HG02870 (cell line): Measurements from ENCODE around the gene POLG.

Source experiments
- ATAC-seq: cut with Tn5 transposase; IDR thresholded peaks from one replicate; pipeline ENCODE4 v1.9.1; 2021; ENCODE audit warnings: mild to moderate bottlenecking, moderate library complexity; ENCODE audit not compliant: unreplicated experiment

Gene POLG

DNA sequence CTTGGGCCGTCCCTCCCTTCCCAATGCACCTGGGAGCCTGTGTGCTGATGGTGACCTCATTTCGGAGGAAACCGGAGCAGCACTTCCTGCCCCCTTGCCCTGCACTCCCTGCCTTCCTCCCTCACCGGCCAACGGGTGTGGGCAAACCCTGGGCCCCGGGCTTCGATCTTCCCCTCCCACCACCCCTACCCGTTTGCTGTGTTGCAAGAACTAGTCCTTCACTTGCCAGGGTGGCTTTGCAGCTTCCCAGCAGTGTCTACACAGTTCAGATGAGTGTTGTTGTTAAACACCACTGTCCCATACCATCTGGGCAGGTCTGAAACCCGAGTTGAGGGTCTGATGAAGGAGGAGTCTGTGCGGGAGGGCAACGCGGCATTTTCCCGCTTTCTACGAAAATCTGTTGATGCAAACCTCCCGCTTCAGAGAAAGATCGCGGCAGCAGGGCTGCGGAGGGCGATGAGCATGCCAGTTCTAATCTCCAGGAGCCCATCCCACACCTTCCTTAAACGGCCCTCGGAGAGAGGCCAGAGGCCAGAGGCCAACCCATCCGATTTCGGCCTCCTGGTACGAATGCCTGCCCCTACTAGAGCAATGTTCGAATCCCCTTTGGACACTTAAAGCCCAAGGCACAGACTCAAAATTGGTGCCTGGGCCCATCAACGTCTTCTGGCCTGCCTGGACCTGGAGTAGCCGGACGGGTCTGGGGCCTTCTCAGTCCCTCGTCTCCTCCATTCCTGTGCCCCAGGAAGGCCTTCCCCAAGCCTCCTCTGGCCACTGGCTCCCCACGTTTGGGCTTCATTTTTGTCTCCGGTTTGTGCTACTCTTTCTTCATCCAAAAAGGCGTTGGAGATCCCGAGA is 35.7 kb upstream of the POLG start:
- no peak for ATAC-seq

DNA sequence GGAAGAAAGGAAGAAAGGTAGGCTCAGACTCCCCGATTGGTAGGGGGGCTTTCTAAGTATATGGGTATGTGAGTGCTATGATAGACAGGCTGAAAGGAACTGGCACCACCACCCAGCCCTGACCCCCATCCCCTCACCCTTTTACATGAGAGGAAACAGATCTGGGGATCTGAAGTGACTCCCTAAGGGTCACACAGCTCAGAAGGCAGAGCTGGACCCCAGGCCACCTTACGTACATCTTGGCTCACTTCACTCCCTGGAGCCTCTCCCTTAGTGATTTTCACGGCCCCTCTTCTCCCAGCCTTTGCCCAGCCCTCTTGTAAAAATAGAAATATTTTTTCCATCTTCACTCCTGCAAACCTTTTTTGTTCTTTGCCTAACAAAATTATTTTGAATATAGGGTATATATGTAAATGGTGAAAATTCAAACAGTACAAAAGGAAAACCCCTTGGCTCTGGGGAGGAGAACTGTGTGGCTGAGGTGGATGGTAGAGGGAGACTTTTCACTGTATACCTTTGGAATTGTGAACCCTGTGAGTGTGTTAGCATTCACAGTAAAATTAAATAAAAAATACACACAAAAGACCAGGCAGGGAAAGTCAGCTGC is 34.8 kb upstream of the POLG start:
- no peak for ATAC-seq

DNA sequence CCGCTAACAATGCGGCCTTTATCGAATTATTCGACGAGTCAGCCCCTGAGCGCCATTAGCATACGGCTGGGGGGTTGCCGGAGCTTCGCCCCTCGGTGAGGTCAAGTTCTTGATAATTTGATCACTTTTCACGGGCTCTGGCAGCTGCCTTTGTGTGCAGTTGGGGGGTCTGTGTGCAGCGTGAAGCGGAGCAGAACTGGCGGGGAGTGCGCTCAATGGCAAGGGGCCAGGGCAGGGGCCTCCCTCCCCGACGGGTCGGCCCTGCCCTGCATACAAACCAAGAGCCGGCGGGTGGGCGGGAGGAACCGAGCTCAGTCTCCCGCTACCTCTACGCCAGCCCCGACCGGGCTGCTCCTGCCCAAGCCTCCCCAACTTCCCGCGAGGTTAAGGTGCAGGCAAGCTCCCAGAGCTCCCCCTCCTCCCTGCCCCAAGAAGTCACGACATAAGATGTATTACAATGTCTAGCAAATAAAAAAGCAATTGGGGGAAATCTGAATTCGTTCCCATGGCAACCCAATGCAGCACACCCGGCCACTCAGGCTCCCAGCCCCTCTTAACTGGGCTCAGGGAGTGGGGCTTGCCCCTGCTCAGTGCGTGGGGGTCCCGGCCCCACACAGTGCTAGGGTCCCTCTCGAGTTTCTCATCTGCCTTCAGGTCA is 34.1 kb upstream of the POLG start:
- ATAC-seq, result no peak

DNA sequence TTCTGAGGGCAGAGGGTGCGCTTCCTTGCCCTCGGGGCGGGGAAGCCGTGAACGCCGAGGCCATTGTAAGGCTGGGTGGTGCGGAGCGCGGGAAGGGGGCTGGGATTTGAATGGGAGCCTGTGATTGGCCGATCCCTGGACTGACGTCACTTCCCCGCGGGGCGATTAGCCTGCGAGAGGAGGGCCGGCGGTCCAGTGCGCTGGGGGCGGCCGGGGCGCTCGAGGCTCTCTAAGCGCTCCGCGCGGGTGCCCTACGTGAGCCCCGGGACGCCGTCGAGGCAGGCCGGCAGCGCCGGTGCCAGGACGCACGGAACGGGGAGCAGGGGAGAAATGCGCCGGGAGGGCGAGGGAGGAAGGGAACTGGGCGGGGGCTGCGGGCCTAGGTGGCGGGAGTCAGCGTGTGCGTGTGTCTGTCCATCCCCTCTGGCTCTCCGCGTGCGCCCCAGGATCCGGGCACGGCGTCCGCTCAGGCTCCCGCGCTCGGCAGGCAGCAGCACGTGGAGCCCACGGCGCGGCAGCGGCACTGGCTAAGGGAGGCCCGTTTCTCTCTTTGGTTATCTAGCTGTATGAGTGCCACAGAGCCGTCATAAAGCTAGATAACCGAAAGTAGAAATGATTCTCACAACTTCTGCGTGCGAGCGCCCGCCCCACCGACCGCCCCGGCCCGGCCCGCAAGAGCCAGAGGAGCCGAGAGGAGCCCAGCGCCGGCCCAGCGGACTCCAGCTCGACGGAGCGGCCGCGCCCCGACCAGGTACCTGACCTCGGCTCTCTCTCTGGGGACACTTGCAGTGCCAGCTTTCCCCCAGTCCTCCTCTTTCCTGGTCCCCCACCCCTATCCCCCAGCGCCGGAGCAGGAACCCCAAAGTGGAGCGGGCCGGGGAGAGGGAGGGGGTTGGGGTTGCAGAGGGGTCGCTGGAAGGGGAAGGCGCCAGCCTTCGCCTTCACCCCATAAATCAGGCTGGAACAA is 33.1 kb upstream of the POLG start:
- no peak for ATAC-seq

DNA sequence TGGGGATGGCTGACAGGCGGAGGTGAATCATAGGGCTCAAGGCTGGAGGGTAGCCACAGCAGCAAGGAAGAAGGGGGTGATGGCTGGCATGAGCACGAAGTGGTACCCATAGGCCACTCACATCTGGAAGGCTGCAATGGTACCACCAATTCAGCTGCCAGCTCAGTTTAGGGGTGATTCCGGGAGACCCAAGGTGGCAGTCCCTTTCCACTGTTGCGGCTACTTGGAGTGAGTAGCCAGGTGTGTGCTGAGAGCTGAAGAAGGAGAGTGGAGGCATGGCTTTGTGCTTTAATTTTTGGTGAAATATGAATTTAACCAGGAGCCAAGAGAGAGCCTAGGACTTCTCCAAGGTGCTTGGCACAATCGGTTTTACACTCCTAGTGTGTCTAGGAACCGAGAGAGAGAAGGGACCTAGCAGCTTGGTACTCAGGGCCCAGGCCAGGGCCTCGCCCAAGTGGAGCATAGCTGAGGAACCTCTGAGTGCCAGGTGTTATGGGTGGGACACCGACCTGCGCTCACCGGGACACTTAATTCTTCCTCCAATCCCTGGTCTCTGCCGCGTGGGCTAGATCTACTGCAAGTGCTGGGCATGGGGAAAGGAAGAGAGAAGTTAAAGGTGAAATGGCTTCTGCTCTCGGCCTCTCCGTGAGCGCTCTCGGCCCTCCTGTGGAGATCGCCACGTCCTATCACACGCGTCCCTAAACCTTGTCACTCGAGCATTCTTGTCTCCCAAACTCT is 32.2 kb upstream of the POLG start:
- ATAC-seq, result no peak

GRCh38 chr15:89365462-89366065 is 30.9 kb upstream of the POLG start:
- no peak for ATAC-seq

- ATAC-seq, result no peak
These were observed 30.3 kb upstream of the POLG start for GRCh38 chr15:89364741-89365450.

DNA sequence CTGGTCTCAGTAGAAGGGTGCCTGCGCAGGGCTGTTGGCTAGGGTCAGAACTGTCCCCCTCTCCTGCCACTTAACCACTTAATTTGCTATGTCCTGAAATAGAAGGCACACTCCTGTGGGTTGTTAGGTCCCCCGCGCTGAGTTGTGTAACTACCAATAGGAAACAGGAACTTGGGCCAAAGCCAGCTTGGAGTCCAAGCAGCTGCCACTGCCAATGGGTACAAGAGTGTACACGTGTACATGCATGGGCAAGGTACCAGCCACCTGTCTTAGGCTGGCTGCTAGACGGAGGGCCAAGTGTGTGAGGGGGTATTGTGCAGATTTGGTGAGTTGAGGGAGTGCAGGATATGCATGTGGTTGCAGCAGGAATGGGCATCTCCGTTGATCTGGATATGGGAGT is 29.7 kb upstream of the POLG start:
- no peak for ATAC-seq

DNA sequence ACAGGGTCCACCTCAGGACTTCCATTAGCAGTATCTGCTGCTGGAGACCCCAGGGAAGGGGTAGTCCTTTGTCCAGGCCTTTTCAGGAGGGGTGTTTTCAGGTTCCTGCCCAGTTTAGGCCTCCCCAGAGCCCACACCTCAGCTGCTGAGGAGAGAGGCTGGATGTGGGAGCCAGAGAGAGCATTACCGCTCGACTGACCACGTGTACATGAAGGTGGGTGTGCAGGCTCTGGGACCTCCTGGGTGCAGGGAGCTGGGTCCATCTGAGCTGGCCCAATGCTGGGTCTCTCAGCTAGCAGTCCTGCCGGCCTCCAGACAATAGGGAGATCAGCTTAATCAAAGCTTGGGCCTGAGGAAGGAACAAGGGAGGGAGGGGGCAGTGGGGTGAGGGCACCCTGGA is 29.1 kb upstream of the POLG start:
- no peak for ATAC-seq

DNA sequence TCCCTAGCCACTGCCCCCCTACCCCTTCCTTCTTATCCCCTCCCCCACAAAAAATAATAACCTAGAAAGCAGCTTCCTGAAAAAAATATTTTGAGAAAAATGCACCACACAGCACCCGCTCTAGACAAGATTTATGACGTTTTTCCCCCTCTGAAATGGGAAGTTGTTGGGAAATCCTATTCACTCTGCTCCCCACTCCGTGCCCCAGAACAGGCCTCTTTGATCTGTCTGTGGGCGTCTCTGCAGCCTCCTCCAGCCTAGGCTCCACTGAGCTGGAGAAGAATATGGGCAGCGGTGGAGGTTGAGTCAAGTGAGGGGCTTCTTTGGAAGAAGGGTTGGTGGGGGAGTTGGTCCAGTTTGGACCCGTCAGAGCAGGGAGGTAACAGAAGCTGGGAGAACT is 28.5 kb upstream of the POLG start:
- ATAC-seq, result no peak

DNA sequence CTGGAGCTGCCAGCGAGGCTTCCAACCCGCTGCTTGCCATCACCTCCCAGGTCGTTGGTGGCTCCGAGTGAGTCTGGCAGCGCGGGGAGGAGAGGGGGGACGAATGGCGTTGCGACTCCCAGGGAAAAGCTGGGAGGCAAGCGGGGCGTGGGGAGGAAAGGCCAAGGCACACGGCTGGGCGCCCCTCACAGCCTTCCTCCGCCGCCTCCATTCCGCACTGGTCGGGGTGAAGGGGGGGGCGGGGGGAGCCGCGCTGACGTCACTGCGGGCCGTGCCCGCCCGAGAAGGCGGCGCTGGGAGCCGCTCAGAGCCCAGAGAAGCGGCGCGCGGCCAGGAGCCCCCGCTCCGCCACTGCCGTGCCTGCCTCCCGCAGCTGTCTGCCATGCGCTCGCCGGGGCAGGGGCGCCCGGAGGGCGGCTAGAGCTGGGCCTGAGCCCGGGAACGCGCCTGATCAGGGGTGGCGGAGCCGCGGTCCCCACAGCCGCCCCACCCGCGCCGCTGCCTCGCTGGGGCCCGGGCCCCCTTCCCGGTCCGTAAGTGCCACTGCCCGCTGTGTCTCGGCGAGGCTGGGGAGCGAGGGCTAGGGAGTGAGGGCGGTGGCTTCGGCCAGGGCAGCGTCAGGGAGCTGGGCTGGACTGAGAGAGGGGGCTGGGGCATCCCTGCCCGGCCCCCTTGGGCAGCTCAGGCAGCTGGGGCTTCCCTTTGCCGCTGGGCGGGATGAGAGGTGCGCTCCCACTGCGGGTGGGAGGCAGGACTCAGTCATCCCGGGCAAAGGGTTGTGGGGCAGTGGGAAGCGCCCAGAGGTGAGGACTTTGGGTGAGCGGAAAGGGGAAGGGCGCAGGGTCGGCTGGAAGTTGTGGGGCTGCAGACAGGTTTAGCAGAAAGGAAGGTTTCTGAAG is 27.8 kb upstream of the POLG start:
- ATAC-seq, result no peak

GRCh38 chr15:89361451-89362202 is 27.0 kb upstream of the POLG start:
- ATAC-seq, result no peak

DNA sequence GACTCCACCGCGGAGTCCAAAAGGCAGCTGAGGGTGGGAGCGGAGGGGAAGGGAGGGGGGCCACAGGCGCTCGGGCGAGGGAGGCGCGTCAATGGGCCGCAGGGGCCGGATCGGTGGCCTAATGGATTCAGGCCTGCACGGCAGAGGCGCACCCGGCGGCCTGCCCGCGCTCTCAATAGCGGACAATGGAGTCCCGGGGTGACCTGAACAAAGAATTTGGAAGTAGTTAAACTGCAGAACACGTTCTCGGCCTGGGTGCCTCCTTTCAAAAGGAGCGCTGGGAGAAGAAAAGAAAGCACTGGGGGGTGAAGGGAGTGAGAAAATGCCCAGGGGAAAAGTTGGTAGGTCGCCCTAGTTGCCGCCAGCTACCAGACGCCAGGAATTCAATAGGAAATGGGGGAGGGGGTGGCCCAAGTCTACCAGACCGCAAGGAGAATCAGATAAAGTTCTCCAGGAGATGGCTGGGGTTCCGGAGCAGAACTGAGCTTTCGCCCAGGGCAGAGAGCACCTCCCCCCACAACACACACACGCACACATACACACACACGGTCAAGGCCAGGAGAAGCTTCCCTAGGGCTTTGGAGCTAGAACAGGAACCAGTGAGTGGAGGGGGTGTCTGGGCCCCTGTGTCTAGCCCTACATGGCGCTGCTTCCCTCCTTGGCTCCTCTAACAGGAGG is 25.8 kb upstream of the POLG start:
- no peak for ATAC-seq

DNA sequence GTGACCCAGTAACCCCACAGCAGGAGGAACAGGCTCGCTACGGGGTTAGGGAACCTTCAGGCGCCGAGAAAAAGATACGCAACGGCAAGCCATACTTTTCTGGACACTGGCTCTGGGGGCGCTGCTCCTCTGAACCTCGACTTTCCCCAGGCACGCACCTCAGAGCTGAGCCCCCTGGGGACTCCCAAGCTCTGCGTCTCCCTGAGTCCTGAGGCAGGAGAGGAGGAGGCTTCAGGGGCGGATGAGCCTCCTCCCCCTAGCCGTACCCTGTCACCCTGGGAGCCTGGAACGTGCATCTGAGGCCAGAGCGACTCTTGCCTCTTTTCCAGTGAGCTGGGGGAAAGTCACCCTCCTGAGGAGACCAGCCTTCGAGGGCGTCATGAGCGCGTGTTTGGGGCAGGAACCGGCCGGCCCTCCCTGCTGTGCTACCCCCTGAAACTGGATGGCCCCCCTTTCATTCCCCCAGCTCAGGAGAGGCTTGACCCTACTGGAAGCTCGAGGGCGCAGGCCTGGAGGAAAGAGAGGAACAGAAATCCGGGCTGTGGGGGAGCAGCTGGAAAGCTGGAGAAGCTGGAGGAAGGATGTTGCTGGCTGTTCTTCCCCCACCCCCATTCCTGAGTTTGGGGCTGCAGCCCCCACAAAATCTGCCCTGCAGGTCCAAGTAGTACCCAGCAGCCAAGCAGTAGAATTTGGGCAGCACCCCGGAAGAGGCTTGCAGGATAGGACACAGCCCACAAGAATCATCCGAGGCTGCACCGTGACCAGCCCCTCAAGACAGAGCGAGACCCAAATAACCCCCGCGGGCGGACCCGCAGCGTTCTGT is 25.1 kb upstream of the POLG start:
- ATAC-seq, result no peak

- ATAC-seq, result peak; percentile 90
These were observed 24.3 kb upstream of the POLG start for GRCh38 chr15:89358755-89359439.

GRCh38 chr15:89358435-89358754 is 23.8 kb upstream of the POLG start:
- peak; percentile 10 for ATAC-seq
